GM12878 (cell line): Measurements from ENCODE around the gene CLBA1. TPM values are rescaled to one million over a fixed set of nuclear protein-coding genes. Genes with fewer than 3 reads are reported as not detected.
"Not testable (repeated sequence)": the region's sequence is repeated elsewhere in the genome, so short reads cannot be mapped to it uniquely, and the experiment has no call there.

Source experiments
- ATAC-seq: fragments of 200-7000 bp; cut with Tn5 transposase; 3 replicates; pipeline ENCODE4 v1.9.1; 2020; ENCODE audit warnings: mild to moderate bottlenecking, moderate library complexity
- BruUV-seq: library from RNA; stranded (reverse); fragments of 400-500 nt; replicated peaks from 2 replicates; lab custom pipeline; 2021; lab: Mats Ljungman, UMichigan
- CTCF ChIA-PET: fragments of 300-600 bp; sonication (Branson Sonifier 250); formaldehyde crosslinking; extraction: SDS; loops from one replicate; lab custom pipeline; 2021; ENCODE audit warnings: inconsistent platforms; lab: Yijun Ruan, JAX
- POLR2A ChIA-PET: fragments of 350-600 bp; formaldehyde crosslinking; extraction: SDS; loops from one replicate; lab custom pipeline; 2021; ENCODE audit warnings: inconsistent platforms; lab: Charles Lee
- RAD21 ChIA-PET: fragments of 300-600 bp; sonication (Branson Sonifier 250); formaldehyde crosslinking; loops from one replicate; lab custom pipeline; 2023; ENCODE audit warnings: antibody characterized with exemption; ENCODE audit not compliant: unreplicated experiment; lab: Charles Lee
- SMC1A ChIA-PET: fragments of 300-600 bp; sonication (Branson Sonifier 250); formaldehyde crosslinking; loops from one replicate; lab custom pipeline; 2023; ENCODE audit not compliant: unreplicated experiment, uncharacterized antibody; lab: Charles Lee
- DNase-seq: peaks from one replicate; pipeline ENCODE4 v3.0.0-alpha.2; 2011; ENCODE audit warnings: low read depth, low spot score
- FAIRE-seq: peaks from 3 replicates; lab custom pipeline; 2011; peaks lifted over from hg19 to GRCh38; lab: Jason Lieb, UNC
- H2AFZ ChIP-seq: 2 replicates; pipeline ENCODE4 v1.6.0; 2011; ENCODE audit warnings: low read depth, low read length, control low read depth; ENCODE audit not compliant: control insufficient read depth
- H3K27ac ChIP-seq: 2 replicates; pipeline ENCODE4 v1.5.1; 2011; ENCODE audit warnings: control low read depth; ENCODE audit not compliant: control insufficient read depth, insufficient read depth
- H3K27me3 ChIP-seq, 2 experiments: replicated peaks in 1 of 2; 2 replicates each; pipeline versions ENCODE4 v1.6.0 to v1.6.1; 2011; ENCODE audit warnings: low read length in 1 of 2; ENCODE audit not compliant: control insufficient read depth in 2 of 2, insufficient read depth in 2 of 2
- H3K36me3 ChIP-seq, 2 experiments: 2 replicates each; pipeline ENCODE4 v1.5.1; 2011; ENCODE audit warnings: low read length in 1 of 2; ENCODE audit not compliant: control insufficient read depth in 2 of 2, insufficient read depth in 2 of 2
- H3K4me1 ChIP-seq: 2 replicates; pipeline ENCODE4 v1.6.1; 2011; ENCODE audit warnings: mild to moderate bottlenecking, low read length, moderate library complexity, mixed read lengths; ENCODE audit not compliant: control insufficient read depth, insufficient read depth
- H3K4me2 ChIP-seq: 2 replicates; pipeline ENCODE4 v1.6.0; 2011; ENCODE audit warnings: control low read depth; ENCODE audit not compliant: control insufficient read depth, insufficient read depth
- H3K4me3 ChIP-seq: fragments of 200-600 bp; sonication (generic); 2 replicates; pipeline ENCODE4 v1.5.1; 2016
- H3K79me2 ChIP-seq: 2 replicates; pipeline ENCODE4 v1.6.0; 2011; ENCODE audit warnings: low read length; ENCODE audit not compliant: control insufficient read depth, insufficient read depth
- H3K9ac ChIP-seq: 2 replicates; pipeline ENCODE4 v1.8.0; 2011; ENCODE audit warnings: low read length, control low read depth, mixed read lengths; ENCODE audit not compliant: control insufficient read depth, insufficient read depth
- H3K9me3 ChIP-seq: replicated peaks from 3 replicates; pipeline ENCODE4 v1.5.1; 2011; ENCODE audit warnings: mild to moderate bottlenecking, low read length; ENCODE audit not compliant: control insufficient read depth, insufficient read depth
- H4K20me1 ChIP-seq: 2 replicates; pipeline ENCODE4 v1.6.0; 2011; ENCODE audit not compliant: control insufficient read depth, insufficient read depth
- WGBS: methylation state at CpG from one replicate; pipeline ENCODE4 v1.1.6; 2016; ENCODE audit warnings: low lambda C conversion rate; ENCODE audit not compliant: insufficient replicate concordance, insufficient coverage; ENCODE audit errors: missing lambda C conversion rate; 5-methylcytosine and 5-hydroxymethylcytosine counted together
- in situ Hi-C: fragments of 300-500 bp; cut with MboI; formaldehyde crosslinking; loops from 9 replicates; pipeline ENCODE4 v1.14.3; 2018; ENCODE audit warnings: mixed read lengths
- intact Hi-C: fragments of 100-400 bp; cut with micrococcal nuclease; formaldehyde crosslinking; loops from one replicate; pipeline ENCODE4 v1.14.2; 2022; ENCODE audit not compliant: unreplicated experiment
- polyA plus RNA-seq, 11 experiments: library from polyadenylated mRNA; depleted of rRNA in 4 of 11; unstranded in 6 of 11; stranded (reverse) in 5 of 11; fragments of >200 nt; fragmentation: Nextera tagmentation in 4 of 11; fragmentation: Illumina TruSeq in 1 of 11; extraction: Ambion mirVana in 4 of 11; extraction: Trizol in 1 of 11; gene quantifications; 1 replicate in 1 of 11; 2 replicates in 10 of 11; pipeline versions ENCODE4 v1.2.1 to v1.2.3, GENCODE V29; 2011 to 2016; ENCODE audit warnings: inconsistent platforms in 2 of 11, missing spikeins in 2 of 11, low read depth in 1 of 11
- total RNA-seq, 4 experiments: library from RNA; depleted of rRNA in 3 of 4; stranded (reverse); fragments of >200 nt in 3 of 4; fragmentation: Illumina TruSeq in 1 of 4; extraction: Trizol in 1 of 4; gene quantifications; 2 replicates each; pipeline versions ENCODE4 v1.2.1 to v1.2.3, GENCODE V29; 2013 to 2021

CLBA1 gene
- total and polyA plus RNA-seq, 10 of the 15 experiments (the other 5 are each of a cell fraction or from before 2014, with no cell fraction given) = 0.07 to 1.1 (median 0.62) TPM; not detected in 1

GRCh38 chr14:104947201-104947600 is 38.4 kb upstream of the CLBA1 start:
- SMC1A ChIA-PET, BruUV-seq, H3K4me3 ChIP-seq, in situ Hi-C loops, RAD21 ChIA-PET, intact Hi-C loops, DNase-seq, H3K79me2 ChIP-seq, H3K9ac ChIP-seq, H3K9me3 ChIP-seq, ATAC-seq, H3K27ac ChIP-seq, POLR2A ChIA-PET, H3K27me3 ChIP-seq, FAIRE-seq, H4K20me1 ChIP-seq, H2AFZ ChIP-seq, H3K4me2 ChIP-seq, H3K36me3 ChIP-seq, H3K4me1 ChIP-seq: not testable (repeated sequence)
- CTCF ChIA-PET = interaction anchor here (1.4 kb wide), 1 partner anchor 11 kb away, joined by 3 read pairs; no protein-coding TSS in a partner anchor
- 62% methylated on average over 13 of the region's 13 CpGs for WGBS

DNA sequence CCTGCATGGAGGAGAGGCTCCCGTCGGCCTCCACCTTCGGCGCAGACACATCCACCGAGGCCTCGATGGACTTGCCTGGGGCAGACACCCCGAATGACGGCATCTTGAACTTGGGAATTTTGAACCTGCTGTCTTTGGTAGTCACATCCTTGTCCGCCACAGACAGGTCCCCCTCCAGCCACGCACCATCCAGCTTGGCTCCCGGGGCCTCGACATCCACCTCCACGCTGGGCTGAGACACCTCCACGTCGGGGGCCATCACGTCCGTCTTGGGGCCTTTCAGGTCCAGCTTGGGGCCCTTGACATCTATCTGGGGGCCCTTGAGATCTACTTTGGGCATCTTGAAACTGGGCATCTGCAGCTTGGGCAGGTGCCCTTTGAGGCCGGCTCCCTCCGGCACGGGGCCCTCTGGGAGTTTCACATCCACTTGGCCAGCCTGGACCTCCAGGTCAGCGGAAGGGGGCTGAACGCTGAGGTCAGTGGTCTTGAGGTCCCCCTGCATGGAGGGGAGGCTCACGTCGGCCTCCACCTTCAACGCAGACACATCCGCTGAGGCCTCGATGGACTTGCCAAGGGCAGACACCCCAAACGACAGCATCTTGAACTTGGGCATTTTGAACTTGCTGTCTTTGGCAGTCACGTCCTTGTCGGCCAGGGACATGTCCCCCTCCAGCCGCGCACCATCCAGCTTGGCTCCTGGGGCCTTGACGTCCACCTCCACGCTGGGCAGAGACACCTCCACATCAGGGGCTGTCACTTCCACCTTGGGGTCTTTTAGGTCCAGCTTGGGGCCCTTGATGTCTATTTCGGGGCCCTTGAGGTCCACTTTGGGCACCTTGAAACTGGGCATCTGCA is 37.5 kb upstream of the CLBA1 start:
- ATAC-seq, FAIRE-seq, POLR2A ChIA-PET, H2AFZ ChIP-seq, intact Hi-C loops, H3K9me3 ChIP-seq, in situ Hi-C loops, H4K20me1 ChIP-seq, SMC1A ChIA-PET, CTCF ChIA-PET, H3K4me1 ChIP-seq, H3K4me2 ChIP-seq, BruUV-seq, H3K9ac ChIP-seq, H3K79me2 ChIP-seq, H3K27me3 ChIP-seq, RAD21 ChIA-PET, H3K36me3 ChIP-seq, DNase-seq, H3K27ac ChIP-seq, H3K4me3 ChIP-seq: not testable (repeated sequence)
- WGBS = 62% methylated on average over 28 of the region's 35 CpGs
